GM21360 (cell line): Measurements from ENCODE around the gene GGT6.

Source experiments
- ATAC-seq: cut with Tn5 transposase; IDR thresholded peaks from one replicate; pipeline ENCODE4 v1.9.1; 2021; ENCODE audit warnings: mild to moderate bottlenecking, moderate library complexity; ENCODE audit not compliant: unreplicated experiment

Gene GGT6

DNA sequence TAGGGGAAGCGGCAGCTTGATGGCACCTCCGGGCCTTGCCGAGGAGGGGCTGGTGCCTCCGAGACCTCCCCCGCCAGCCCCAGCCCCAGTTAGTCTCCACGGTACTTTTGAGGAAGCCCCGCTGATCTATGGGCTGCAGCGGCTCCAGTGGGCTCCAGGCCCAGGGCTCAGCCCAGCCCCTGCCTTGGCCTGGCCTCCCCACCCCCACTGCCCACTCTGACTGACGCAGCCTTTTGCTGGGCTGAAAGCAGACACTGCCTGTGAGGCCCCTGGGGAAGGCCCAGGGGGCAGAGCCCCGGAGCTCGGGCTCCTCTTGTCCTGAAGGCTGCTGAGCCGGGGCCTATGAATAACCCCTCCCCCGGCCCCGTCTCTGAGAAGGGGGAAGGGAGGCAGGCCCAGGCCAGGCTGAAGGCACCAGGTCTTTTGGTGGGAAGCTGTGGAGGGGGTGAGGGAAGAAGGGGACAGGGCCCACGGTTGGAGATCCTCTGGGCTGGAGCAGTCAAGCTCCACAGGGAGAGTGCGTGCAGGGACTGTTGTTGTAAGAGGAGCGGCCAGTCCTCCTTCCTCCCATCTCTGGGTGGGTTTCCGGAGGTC is 16.4 kb upstream of the GGT6 start:
- ATAC-seq: no peak

DNA sequence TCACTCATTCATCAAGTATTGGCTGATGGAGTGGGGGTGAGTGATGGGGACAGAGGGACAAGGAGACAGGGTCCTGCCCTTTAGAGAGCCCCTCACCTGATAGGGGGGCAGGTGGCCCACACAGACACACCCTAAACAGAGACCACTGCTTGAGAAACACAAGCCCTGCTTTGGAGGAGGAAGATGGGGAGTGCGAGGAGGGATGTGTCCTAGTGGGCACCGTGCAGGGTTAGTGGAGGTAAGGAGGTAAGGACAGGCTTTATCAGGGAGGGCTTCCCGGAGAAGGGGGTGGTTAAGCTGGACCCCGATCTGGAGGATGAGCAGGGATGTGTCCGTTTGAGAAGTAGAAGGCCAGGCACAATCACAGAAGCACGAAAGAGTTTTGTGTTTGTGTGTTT is 15.8 kb upstream of the GGT6 start:
- no peak for ATAC-seq

DNA sequence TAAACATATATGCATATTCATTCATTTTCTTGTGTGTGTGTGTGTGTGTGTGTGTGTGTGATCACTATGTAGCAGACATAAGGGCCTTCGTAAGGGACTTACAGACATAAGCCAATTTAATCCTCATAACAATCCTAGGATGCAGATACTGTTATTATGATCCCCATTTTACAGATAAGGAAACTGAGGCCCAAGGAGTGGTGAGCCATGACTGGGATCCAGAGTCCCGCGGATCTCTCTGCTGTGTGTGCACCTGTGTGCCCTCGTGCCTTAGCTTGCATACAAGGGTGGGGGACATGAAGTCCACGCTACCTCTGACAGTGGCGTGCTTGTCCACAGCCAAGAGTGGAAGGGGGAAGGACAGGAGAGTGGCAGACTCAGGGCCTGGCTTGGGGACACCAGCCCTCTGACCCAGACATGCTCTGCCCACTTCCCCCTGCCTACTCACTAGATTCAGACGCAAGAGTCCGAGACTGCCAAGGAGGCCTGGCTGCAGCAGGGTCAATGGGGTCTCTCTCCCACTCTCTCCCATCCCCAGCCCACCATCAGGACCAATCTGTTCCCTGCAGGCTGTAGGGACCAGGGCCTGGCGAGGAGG is 14.2 kb upstream of the GGT6 start:
- ATAC-seq: no peak

DNA sequence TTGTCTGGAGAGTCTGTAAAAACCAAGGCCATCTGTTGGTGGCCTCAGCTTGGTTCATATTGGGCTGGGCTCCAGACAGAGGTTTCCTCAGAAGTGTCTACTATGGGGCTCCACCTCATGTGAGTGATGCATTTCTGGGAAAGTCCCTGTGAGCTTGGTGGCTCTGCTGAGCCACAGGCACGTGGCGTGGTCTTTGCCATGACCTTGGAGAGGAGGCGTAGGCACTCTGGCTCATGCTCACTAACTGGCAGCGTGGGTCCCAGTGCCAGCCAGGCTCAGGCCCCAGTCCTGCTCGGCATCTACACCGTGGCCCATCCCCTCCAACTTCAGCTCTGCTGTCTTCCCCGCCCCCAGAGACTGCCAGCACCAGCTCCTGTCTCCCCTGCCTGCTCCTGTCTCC is 13.3 kb upstream of the GGT6 start:
- no peak for ATAC-seq

DNA sequence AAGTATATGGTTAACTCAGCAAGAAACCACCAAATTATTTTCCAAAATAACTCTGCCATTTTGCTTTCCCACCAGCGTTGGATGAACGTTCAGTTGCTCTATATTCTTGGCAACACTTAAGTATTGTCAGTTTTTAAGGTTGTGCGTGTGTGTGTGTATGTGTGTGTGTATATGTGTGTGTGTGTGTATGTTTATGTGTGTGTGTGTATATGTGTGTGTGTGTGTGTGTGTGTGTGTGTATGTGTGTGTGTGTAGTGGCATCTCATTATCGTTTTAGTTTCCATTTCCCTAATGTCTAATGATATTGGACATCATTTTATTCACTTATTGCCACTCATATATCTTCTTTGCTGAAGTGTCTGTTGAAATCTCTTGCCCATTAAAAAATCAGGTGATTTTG is 12.7 kb upstream of the GGT6 start:
- ATAC-seq: no peak

DNA sequence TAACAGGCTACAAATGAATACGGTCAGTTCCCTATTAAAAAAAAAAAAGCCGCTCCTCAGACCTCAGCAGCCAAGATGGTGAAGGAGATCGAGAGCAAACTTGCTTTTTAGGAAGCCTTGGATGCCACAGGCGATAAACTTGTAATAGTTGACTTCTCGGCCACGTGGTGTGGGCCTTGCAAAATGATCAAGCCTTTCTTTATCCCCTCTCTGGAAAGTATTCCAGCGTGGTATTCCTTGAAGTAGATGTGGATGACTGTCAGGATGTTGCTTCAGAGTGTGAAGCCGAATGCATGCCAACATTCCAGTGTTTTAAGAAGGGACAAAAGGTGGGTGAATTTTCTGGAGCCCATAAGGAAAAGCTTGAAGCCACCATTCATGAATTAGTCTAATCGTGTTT is 11.8 kb upstream of the GGT6 start:
- ATAC-seq: no peak

DNA sequence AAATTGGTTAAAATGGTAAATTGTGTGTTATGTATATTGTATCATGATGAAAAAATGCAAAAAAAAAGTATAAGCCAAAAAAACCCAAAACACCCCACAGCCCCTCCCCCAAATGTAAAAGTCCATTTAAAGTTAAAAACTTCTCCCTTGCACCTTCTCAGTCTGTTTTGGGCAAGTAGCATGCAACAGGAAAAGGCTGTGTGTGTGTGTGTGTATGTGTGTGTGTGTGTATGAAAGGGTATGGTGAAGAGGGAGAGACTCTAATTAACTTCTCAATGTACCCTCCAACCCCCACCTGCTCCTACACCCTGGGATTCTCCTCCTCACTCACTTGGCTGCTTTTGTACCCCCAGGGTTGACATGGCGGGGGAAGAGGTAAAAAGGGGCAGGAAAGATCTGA is 9.2 kb upstream of the GGT6 start:
- no peak for ATAC-seq

DNA sequence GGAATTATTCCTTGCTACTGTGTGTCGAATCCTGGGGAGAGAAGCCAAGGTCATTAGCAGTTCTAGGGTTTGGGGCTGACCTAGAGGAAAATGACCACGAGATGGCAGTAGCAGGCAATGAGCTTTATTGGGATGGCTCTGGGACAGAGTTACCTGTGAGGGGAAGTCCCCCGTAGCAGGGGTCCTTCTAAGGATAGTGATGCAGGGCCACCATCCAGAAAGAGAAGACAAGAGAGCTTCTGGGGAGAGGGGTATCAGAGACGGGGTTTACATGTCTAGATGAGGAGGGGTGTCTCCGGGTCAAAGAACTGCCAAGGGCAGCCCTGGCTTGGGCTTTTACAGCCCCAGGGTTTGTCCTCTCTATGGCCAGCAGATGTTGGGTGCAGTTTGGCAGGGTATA is 6.4 kb upstream of the GGT6 start:
- ATAC-seq: no peak

DNA sequence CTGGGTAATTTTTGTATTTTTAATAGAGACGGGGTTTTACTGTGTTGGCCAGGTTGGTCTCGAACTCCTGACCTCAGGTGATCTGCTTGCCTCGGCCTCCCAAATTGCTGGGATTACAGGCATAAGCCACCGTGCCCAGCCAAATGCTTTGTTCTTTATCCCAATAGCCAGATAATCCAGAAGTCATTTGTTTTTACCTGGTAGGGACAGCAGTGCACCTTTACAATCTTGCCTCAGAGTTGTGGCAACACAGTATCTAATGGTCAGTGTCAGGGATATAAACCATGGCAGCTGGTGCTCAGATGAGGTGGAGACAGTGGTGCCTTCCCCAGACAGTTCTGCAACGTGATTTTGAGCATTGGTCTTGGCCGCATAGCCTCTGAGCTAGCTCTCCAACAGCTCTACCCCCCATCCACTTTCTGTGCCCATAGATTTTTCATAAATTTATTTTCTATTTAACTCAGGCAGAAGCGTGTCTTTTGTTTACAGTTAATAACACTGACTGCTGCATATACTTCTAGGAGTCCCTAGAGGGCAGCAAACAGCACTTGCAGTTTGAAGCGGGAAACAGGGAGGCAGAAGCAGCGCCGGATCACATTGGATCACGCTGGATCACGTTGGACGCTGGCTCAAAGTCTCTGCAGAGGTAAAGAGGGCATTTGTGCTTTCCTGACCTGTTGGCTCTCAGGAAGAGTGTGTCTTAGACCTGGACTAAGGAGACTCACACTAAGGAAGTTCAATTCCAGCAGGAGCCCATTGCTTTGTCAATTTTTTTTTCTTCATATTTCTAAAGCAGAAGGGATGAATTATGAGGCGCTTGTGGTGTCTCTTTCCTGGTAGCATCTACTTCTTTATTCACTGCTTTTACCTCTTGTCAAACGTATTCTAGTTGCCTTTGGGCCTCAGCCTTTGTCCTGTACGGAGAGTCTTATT is 5.1 kb upstream of the GGT6 start:
- no peak for ATAC-seq

DNA sequence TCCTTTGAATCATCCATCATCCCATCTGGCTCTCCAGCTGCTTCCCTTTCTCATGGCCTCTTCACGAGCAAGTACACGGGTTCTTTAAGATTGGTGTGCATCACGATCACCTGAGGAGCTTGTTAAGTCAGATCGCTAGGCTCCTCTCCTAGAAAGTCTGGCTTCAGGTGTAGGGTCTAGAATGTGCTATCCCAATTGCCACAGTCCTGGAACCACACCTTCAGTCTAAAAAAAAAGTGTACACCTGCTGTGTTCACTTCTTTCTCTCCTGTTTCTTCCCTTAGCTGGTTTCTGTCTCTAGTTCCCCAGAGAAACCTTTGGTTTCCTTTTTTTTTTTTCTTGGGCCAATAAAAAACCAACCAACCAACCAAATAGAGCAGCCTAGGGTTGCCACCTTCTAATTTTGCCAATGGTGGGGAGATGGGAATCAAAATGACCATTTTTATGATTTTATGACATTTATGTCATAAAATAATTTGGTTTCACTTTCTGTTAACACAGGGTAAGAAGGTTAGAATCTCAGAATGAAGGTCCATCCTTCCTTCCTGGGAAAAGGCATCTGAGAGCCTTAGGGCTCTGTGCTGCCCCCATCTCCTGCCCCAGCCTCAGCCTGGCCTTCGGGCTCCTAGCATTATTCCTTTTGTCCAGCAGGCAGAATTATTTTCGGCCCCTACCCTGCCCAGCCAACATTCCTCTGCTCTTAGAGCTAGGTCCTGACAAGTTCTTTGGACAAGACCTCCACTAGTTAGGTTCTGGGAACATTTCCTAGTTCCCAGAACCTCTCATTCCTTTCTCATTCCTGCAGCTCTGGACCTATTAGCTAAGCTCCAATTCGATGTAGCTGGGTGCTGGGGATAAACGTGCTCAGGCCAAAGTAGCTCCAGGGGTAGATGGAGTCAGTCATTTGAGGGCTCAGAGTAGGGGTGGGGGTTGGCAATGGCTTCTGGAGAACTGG is 1.9 kb upstream of the GGT6 start:
- no peak for ATAC-seq

DNA sequence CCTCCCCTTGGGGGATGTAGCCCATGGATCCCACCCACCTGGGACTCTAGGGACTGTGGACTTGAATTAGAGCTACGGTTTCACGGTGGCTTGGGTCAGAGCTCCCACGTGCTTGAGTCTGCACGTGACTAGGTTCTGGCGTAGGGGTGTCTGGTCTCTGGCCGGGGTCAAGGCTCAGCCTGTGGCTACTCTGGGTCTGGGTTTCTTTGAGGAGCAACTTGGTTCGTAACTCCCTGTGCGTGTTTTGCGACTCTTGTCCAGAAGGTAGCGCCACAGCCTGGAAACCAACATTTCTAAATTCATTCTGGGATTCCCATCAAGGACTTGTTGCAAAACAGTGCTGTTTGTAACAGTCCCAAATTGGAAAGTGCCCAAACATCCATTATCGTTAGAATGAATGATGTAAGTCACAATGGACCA is 470 bp upstream of the GGT6 start:
- no peak for ATAC-seq

DNA sequence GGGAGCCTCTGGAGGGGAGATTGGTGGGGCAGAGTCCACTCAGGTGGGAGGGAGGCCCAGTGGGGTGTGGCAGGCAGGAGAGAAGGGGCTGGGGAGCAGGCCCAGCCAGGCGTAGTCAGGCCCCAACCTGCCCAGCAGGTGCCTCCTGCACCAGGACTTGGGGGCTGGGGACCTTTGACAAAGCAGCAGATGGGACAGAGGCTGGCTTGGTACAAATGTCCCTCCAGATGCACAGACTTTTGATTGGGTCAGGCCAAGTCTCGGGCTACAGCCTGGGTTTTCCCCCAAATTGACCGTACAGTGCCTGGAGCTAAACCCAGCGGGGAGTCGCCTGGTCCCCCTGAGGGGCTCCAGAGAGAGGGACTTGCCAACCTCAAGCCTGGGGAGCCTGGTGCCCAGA is 411 bp downstream of the GGT6 start:
- ATAC-seq: no peak

DNA sequence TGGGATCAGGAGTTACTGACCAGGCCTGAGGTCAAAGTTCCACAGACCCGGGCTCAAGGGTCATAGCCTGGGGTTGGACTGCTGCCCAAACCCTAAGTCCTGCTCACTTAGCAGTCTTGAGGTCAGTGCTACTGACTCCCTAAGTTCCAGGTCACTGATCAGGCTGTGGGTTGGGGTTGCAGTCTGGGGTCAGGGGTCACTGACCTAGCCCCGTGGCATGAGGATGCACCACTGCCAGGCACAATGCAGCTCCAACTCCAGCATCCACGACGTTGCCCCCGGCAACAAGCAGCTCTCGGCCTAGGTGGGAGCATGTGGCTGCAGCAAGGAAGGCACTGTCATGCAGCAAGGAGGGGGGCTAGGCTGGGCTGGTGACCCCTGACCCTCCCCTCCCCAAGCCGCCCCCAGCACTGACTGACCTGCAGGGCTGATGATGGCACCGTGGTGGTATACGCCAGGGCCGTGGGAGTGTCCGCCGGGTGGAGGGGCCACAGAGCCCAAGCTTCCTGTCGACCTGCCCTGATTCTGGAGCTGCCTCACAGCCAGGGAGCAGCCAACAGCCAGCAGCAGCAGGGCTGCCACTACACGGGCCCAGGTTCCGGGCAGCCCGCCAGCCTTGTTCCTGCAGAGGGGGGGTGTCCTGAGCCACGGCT is 1.1 kb downstream of the GGT6 start:
- ATAC-seq: no peak

DNA sequence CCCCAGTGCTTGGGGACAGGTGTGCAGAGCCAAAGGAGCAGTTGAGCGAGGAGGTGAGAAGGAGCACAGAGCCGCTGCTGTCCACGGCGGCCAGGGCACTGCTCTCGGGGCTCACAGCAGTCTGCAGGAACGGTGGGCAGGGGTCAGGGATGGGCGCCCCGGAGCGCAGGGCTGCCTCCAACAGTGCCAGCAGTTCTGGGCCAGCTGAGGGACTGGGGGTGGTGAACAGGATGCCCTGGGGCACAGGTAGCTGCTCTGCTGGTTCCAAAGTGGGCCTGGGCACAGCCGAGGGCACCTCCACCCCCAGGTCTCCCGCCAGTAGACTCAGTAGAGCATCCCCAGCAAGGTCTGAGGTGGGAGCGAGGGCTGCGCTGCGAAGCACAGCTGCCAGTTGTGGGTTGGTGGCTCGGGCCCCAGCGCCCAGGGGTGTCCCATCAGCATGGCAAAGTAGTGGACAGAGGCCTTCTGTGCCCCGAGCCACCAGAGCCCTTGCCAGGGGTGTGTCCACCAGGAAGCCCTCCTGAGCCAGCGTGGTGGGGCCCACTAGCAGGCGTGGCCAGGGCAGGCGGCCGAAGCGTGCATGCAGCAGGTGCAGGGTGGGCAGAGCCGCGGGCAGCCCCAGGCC is 1.9 kb downstream of the GGT6 start:
- no peak for ATAC-seq

DNA sequence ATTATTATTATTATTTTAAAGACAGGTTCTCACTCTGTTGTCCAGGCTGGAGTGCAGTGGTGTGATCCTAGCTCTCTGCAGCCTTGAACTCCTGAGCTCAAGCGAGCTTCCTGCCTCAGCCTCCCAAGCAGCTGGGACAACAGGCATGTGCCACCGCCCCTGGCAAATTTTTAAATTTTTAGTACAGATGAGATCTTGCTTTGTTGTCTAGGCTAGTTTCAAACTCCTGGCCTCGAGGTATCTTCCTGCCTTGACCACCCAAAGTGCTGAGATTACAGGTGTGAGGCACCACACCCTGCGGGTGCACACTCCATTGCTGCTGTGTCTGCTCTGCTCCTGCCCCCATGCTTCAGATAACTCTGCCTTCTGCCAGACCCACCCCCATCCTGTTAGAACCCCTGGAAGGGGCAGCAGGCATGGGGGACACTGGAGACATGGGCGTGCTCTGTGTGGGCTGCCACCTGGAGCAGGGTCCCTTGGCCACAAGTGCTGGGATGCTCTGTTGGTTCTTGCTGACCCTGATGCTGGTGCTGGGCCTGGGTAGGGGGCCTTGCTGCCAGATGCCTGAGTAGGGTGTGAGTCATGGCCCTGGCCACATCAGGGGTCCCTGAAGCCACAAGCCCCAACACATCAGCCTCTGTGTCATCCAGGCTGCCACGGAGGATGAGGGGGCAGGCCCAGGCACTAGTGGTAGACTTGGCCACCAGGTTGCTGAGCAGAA is 2.6 kb downstream of the GGT6 start:
- ATAC-seq: no peak

DNA sequence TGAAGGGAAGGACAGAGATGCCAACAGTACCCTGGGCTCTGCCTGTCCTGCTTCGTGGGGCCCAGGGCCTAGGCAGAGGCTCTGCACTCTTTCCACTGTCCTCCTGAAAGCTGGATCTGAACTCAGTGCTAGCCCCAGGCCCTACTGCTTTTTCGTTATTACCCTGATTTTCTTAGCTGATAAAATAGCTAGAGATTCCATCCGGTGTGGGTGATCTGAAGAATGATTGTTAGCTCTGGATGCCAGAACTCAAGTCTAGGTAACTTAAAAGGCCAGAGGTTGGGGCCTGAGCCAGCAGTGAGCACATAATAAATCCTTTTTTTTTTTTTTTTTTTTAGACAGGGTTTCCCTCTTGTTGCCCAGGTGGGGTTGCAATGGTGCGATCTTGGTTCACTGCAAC is 3.4 kb downstream of the GGT6 start:
- no peak for ATAC-seq

DNA sequence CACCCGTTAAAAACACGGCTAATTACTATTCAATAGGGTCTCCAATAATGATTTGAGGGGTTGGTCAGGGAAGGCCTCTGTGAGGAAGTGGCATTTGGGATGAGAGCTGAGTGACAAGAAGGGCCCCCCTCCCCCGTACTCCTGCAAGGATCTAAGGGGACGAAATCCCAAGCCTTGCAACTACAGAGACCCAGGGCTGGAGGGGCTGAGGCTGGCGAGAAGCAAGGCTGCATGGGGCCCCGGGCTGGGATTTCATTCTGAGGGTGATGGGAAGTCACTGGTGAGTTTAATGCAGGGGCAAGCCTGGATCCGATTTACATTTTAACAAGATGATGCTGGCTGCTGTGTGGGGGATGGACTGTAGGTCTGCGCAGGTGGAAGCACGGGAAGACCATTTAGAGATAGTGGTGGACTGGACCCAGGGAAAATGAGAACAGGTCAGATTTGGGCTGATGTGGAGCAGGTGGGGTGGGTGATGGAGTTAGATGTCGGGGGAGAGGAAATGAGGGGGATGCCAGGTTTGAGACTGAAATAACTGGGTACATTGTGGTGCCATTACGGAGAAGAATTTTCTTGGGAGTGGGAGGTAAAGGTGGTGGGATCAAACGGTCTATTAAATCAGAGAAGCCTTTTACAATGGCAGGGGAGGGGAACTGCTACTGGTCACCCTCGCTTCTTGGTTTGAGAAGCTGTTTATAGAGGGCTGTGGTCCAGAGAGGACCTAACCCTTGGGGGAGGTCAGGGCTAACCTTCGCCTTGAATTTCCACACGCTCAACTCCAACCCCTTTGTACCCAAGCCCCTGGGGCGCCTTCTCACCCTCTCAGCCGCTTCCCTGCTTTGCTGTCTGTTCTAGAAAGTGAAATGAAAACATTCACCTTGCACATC is 4.3 kb downstream of the GGT6 start:
- no peak for ATAC-seq

DNA sequence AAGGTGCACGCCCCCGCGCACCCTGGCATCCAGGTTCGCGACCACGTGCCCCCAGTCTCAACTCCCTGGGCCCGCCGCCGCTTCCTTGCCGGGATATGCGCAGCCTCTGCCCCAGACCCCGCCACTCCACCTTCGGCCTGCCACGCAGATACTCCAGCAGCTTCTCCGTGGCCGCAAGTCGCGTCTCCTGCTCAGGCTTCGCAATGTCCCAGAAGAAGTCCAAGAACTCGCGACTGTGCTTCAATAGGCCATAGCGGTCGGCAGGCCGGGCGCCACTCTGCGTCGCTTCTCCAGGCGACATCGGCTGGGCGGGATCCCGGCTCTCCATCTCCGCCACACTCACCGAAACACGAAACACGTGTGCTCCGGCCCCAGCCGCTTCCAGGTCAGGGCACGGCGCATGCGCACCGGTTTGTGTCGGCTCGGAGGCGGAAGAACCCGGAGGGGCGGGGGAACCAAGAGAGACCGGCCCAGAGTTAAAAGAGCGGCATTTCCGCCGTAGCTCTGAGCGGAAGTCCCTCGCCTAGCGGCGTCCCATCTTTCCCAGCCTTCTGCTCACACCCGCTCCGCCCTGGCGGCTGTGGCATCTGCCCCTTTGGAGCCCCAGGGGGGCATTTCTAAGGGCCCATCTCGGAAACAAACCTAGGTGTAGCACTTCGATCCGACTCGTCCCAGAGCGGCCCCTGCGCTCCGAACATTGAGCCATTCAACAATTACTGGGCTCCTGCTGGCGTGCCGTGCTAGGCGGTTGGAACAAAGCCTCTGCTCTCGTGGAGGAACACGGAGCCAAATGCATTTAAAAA is 5.2 kb downstream of the GGT6 start, which contains the start of gene MYBBP1A:
Gene MYBBP1A, minus strand, starts transcription at position 388 of the 803 bp plus-strand sequence. Its CDS starts 60 bp downstream, at position 328.
- peak; percentile 73 for ATAC-seq
